NCI-H748 treated with DMSO at 0.1 percent for 48 hours (cell line): ENCODE results near the gene ZNF546.
A peak's percentile ranks its signal among the peaks of the same experiment; 100 is the strongest.
"Not testable (repeated sequence)": the region's sequence is repeated elsewhere in the genome, so short reads cannot be mapped to it uniquely, and the experiment has no call there.

Experiments
- DNase-seq: peaks from one replicate; lab custom pipeline; 2025; lab: John Stamatoyannopoulos, UW

The ZNF546 gene

DNA sequence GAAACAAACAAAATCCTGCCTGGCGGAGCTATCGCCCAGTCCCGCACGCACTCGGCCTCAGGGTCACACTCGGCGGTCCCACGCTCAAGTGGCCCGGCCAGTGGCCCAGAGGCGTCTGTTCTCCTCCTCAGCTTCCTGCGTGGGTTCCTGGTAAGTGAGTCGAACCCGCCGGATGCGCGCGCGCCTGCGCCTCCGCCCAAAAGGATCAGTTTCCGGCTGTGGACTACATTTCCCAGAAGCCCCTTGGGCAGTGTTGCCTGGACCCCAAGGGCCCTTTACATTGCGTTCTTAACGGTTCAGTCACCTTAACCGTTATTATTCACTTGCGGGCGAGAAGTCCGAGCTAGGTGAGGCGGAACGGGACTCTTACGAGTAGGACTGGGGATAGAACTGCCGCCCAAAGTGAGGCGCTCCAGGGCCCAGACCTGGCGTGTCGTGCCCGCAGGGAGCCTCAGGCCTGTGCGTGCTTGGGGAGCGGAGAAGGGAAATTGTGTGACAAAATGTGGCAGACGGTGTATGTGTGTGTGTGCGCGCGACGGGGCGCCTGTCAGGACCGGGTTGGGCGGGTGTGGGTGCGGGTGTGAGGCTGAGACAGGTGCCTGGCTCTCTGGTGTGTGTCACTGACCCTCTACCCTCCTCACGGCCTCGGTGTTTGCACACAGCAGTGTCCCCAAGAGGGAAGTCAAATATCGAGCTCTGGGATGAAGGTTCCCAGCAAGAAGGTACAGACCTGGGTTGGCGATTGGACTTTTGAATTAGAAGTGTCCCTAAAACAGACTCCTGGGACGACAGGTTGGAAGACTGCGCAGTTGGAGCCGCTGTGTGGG is at the start of gene ZNF546:
ZNF546 (plus strand) TSS at position 250 of the 827 bp plus-strand sequence. CDS start 1,267 bp downstream, outside the sequence.
- DNase-seq, result peak; percentile 84

GRCh38 chr19:39949026-39949747 is 47.7 kb upstream of the ZNF546 start:
- DNase-seq, result no peak

DNA sequence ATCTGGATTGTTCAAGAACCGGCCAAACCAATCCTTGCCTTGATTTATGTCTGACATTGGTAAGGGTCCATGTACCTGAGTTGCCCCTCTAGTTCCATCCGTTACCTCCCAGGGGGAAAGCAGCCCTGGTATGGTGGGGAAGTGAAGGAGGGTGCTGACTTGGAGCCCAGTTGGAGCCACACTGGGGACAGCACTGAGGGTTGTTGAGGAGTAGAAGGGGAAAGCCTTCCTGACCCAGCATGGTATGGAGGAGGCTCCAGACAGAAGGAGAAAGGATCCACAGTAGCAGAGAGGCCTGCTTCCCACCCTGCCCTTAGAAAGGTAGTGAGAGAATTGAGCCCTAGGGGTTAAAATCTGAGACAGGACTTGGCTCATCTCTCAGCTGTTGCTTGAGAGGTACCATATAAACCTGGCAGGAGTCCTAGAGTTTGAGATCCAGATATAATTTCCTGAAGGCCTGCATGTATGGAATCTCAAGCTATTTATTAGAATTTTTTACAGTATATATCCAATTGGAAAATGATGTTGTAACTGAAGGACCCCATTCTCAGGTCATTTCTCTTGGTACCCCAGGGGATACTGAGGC is 45.7 kb upstream of the ZNF546 start:
- no peak for DNase-seq

DNA sequence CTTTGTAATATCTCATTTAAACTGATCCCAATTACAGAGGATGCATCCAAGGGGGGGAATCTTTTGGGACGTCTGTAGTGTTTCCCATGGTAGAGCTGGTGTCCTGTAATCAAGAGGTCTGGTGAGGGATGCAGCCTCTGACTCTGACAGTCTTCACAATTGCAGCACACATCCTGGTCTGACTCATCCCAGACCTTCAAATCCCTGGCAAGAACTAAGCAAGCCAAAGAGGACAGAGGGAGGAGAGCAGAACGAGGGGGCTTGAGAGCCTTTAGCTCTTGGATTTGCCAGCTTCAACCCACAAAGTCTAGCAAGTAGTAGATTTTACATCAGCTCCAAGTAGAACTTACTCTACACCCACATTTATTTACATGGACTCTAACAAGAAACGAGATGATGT is 45.2 kb upstream of the ZNF546 start:
- DNase-seq, result no peak

GRCh38 chr19:39953915-39954314 is 42.9 kb upstream of the ZNF546 start:
- DNase-seq, result no peak

- not testable (repeated sequence) for DNase-seq
These were observed 39.0 kb upstream of the ZNF546 start for GRCh38 chr19:39957886-39958285.

DNA sequence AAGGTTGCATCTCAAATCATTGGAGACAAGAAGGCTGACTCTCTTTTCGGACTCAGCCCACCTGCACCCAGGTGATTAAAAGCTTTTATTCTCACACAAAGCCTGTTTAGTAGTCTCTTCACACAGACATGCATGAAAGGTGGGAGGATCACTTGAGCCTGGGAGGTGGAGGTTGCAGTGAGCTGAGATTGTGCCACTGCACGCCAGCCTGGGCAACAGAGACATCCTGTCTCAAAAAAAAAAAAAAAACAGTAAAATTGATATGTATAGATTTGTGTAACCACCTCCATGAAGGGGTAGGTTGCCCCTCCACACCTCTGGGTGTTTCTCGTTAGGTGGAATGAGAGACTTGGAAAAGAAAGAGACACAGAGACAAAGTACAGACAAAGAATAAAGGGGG is 37.9 kb upstream of the ZNF546 start:
- not testable (repeated sequence) for DNase-seq

GRCh38 chr19:39959407-39959806 is 37.5 kb upstream of the ZNF546 start:
- DNase-seq, result not testable (repeated sequence)

GRCh38 chr19:39963898-39964297 is 33.0 kb upstream of the ZNF546 start:
- no peak for DNase-seq

DNA sequence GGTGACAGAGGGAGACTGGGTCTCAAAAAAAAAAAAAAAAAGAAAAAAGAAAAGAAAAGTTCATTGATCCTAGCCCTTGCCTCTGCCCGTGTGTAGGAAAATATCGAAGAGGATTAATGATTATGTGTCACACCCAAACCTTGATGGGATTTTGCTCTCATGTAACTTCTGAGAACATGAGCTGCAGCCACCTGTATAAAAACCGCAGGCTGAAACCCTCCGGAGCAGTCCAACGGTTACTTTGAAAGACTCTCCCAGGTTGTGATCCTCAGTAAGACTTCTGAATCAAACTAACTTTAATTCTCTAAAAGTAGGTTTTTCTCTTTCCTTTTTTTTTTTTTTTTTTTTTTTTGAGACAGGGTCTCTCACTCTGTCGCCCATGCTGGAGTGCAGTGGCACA is 30.2 kb upstream of the ZNF546 start:
- no peak for DNase-seq

- DNase-seq, result no peak
These were observed 29.3 kb upstream of the ZNF546 start for GRCh38 chr19:39967561-39967960.

- no peak for DNase-seq
These were observed 28.1 kb upstream of the ZNF546 start for GRCh38 chr19:39968789-39969188.

GRCh38 chr19:39969266-39969665 is 27.6 kb upstream of the ZNF546 start:
- DNase-seq, result no peak

- no peak for DNase-seq
These were observed 27.0 kb upstream of the ZNF546 start for GRCh38 chr19:39969681-39970424.

DNA sequence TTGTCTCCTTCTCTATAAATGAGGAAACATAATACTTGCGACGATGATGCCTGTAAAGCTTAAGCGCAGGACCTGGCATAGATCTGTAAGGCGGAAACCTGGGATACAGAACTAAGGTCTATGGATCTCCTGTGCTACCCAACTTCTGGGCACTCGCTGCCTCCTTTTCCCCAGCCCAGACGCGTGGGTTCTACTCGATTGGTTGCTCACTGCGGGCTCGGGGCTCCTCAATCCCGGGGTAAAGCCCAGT is 26.5 kb upstream of the ZNF546 start:
- DNase-seq, result peak; percentile 52

GRCh38 chr19:39970675-39971379 is 26.0 kb upstream of the ZNF546 start, which contains the start of gene PSMC4:
Gene PSMC4, plus strand, starts transcription at chr19:39971165. Its CDS starts 38 bp downstream, at chr19:39971203.
- peak; percentile 99 for DNase-seq

- DNase-seq, result no peak
These were observed 25.4 kb upstream of the ZNF546 start for GRCh38 chr19:39971380-39972035.

GRCh38 chr19:39974377-39975155 is 22.3 kb upstream of the ZNF546 start:
- DNase-seq, result no peak

DNA sequence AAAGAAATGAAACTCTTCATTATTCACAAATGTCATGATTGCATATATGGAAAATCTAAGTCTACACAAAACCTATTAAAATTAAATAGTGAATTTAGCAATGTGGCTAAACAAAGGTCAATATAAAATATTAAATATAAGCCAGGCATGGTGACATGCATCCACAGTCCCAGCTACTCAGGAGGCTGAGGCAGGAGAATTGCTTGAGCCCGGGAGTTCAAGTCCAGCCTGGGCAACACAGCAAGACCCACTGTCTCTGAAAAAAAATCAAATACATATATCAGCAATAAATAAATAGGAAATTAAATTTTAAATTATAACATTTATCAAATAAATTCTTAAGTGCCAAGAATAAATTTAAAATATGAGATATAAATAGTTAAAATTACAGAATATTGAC is 14.0 kb upstream of the ZNF546 start:
- no peak for DNase-seq

DNA sequence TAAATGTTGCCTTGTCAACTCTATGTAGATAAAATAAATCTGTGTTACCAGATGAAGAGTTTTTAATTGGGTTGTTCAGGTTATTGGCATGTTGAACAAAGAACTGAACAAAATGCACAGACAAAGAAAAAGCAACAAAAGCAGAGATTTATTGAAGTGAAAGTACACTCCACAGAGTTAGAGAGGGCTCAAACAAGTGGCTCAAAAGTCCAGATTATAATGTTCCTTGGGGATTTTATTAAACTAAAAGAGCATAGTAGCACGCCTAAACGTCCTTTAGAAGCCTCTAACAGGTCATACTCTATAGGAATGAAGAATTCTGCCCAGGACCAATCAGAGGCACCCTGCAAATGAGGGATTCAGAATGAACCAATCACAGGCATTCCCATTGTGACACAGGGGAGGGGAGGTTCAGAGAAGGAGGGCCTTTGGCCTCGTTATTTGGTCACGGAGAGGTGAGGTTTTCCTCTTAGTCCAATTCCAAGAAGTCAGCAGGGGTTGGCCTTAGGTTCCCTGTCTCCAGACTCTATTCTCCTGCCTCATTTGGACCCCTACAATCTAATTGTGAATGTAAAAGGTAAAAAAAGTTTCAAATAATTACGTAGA is 13.1 kb upstream of the ZNF546 start:
- DNase-seq, result no peak
